Activated CD4-positive, alpha-beta T cell treated with anti-CD3 and anti-CD28 coated beads, Interleukin-2, Interleukin-6, amounts not matched to agents 100 ng/mL and 50 ng/mL, durations not matched to agents 16 hours and 8 hours (primary cell): ENCODE results near the gene ESPN.
A peak's percentile ranks its signal among the peaks of the same experiment; 100 is the strongest.
"Not testable (repeated sequence)": the region's sequence is repeated elsewhere in the genome, so short reads cannot be mapped to it uniquely, and the experiment has no call there.

Experiments used
- DNase-seq: peaks from one replicate; pipeline ENCODE4 v3.0.0-alpha.2; 2020

The ESPN gene

DNA sequence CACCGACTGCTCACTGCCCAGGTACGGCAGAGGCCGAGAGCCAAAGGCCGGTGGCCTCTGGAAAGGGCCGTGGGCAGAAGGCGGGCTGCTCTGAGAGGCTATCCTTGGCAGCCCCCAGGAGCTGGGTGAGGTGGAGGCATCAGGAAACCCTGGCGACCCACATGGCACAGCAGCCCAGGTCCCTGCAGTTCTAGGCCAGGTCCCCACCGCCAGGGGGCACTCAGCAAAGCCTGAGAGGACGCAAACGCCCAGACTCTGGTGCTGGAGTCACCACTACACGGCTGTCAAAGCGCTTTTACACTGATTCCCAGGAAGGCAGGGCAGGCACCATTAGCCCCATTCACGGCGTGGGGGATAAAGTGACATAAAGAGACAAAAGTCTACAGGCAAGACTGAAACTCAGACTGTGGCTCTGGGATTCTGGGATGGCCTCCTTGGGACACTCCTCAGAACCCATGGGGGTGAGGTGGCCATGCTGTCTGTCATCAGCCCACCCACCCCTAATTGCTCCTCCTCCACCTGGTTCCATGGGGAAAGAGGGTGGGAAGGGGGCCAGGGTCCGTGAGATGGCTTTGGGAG lies 61.9 kb downstream of the ESPN start:
- DNase-seq = peak; percentile 89

- no peak for DNase-seq
Observed at GRCh38 chr1:6487804-6488484, 63.4 kb downstream of the ESPN start.

DNA sequence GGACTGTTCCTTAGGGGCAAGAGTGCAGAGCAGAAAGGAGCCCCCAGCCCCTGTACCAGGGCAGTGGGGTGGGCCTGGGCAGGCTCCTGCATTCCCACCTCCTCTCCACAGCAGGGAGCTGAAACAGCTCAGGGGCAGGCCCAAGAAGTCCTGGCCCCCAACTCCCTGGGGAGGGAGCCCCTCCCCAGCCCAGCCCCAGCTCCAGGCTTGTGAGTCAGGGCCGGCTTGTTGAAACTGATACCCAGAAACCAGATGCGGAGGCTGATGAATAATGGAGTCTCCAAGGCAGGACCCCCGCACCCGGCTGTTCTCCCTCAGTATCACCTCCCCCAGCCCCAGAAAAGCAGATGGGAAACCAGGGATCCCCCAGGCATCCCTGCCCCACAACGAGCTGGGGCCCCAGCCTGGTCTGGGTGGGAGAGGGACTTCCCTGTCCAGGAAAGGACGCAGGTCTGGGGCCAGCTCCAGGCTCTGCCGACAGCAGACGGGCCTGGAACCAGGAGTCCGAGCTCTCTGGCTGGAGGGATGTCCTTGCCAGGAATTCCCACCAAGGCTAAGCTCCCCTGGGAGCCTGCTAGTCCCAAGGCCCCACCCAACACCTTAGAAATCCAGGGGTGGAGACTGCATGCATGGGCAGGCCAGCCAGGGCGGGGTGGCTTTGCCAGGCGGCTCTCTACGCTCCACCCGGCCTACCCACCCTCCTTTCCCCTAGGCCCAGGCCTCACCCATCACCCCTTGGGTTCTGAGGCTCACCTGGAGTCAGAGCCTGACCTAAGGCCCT lies 64.2 kb downstream of the ESPN start:
- no peak for DNase-seq

DNA sequence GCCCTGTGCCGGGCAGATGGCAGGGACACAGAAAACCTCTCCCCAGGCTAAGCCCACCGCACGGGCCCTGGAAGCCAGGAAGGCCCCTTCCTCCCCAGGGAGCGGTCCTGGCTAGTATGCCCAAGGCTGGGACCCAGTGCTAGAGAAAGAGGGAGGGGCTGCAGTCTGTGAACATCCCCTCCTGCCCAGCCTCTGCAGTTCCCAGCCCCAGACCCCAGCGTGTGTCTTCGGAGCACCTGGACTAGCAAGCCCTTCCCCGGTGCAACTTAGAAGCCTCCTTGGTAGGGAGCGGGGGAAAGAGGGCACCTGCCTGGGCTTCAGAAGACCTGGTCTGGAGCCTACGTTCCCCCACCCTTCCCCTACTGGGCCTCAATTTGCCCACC lies 64.8 kb downstream of the ESPN start:
- no peak for DNase-seq

DNA sequence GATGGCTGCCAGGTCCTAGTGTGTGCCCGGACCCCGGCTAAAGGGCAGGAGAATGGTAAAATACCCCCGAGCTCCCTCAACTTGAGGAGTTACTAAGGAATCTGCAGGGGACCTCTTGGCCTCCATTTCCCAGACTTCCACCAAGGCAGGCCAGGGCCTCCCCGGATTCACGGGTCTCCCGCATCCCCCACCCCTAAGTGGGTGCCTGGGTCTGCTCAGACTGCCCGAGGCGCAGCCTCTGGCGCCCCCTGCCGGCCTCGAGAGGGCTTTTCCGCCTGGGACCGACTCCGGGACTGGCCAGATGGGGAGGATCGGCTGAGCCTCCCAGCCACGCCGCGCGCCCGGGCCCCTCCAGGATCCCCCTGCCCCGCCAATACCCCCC lies 65.2 kb downstream of the ESPN start:
- DNase-seq = peak; percentile 91

- DNase-seq = peak; percentile 79
Observed at GRCh38 chr1:6490181-6491080, 65.9 kb downstream of the ESPN start.

DNA sequence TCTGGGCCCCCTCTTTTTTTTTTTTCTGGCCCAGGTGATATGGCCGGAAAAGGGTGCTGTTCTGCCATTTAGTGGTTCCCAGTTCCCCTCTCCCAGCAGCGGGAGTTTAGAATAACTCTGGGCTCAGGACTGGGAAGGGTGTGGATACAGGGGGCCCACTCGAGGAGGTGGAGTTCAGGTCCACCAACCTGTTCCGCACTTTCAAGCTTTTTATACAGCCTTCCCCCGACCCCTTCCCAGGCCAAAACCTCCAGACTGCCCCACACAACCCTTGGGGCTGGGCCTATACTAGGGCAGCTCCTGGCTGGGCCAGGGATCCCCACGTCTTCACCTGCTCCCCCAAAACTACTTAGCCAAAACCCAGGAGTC lies 66.5 kb downstream of the ESPN start:
- no peak for DNase-seq

- DNase-seq = peak; percentile 15
Observed at GRCh38 chr1:6491480-6491962, 66.9 kb downstream of the ESPN start, which contains the start of gene PLEKHG5. Gene PLEKHG5 (minus strand): TSS chr1:6491667. CDS start chr1:6477571, 14,096 bp downstream.

- DNase-seq = no peak
Observed at GRCh38 chr1:6491966-6492365, 67.4 kb downstream of the ESPN start.

DNA sequence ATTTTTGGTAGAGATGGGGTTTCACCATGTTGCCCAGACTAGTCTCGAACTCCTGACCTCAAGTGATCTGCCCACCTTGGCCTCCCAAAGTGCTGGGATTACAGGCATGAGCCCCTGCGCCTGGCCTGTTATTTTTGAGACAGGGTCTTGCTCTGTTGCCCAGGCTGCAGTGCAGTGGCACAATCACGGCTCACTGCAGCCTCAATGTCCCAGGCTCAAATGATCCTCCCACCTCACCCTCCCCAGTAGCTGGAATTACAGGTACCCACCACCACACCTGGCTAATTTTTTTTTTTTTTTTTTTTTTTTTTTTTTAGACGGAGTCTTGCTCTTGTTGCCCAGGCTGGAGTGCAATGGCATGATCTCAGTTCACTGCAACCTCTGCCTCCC lies 69.3 kb downstream of the ESPN start:
- DNase-seq = not testable (repeated sequence)

GRCh38 chr1:6494627-6495026 lies 70.1 kb downstream of the ESPN start:
- no peak for DNase-seq

DNA sequence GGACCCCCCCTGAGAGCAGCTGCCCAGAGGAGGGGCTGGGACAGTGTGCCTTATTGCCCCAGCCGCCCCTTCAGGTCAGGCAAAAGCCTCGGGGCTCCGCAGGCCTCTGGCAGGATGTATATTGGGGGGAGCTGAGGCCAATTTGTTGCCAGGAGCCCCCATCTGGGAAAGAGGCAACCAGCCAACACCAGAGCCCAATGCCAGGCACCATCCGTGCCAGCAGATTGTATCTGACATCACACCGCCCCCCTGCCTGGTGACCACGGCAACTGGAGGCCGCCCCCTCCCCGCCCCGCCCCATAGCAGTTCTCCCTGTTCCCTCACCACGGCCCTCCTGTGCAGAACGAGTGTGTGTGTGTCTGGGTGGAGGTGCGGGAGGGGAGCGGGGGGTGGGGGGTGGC lies 70.5 kb downstream of the ESPN start:
- DNase-seq = no peak

- no peak for DNase-seq
Observed at GRCh38 chr1:6495540-6496364, 71.2 kb downstream of the ESPN start.

DNA sequence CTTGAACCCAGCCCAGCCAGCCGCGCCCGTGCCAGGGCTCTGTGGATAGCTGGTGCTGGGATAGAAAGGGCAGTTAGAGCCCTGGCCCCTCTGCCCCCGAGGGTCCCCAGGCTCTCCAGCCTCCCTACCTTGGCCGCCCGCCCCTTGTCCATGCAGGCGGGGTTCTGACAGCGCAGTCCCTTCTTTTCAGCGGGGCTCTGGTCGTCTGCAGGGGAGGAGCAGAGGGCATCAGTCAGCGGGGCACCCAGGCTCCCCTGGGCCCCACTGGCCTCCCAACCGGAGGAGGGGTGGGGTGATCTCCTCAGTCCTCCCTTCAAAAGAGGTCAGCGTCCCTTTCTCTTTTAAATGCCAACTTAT lies 71.8 kb downstream of the ESPN start:
- DNase-seq = no peak

DNA sequence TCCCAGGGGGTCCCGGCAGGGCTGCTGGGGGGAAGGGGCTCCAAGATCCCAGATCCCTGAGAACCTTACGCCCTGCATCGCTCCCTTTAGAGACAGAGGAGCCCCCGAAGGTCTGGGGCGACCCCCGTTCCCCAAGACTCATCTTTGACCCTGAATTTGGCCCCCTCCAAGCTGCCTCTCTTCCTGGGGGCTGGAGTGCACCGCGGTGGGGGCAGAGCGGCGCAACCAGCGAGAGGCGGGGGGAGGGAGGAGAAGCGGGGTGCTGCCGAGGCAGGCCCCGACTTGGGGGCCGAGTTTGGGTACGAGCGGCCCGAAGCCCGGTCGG lies 72.3 kb downstream of the ESPN start:
- DNase-seq = no peak

GRCh38 chr1:6497215-6497866 lies 72.8 kb downstream of the ESPN start:
- DNase-seq = peak; percentile 27

GRCh38 chr1:6497867-6498575 lies 73.4 kb downstream of the ESPN start:
- no peak for DNase-seq

DNA sequence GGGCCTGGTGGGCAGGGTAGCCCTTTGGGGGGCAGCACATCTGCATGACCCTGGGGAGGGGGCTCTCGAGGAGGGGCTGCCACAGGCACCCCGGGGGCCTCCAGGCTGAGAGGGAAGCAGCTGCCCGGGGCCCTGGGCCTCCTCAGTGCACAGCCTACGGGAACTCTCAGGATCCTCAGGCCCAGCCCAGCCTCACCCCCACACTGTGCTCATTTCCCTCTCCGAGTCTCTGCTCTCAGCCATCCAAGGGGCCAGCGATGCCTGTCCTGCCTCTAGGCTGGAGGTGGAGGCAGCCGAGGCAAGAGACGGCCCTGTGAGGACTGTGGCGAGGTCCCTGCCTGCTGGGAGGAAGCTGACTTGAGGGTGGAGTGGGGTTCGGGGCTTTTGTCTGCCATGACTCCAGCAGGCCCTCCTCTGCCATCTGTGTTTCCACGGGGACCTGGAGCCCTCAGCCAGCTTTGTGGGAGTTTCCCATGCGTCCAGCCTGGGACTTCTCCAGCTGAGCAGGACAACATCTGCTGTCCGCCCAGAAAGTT lies 74.1 kb downstream of the ESPN start:
- no peak for DNase-seq

DNA sequence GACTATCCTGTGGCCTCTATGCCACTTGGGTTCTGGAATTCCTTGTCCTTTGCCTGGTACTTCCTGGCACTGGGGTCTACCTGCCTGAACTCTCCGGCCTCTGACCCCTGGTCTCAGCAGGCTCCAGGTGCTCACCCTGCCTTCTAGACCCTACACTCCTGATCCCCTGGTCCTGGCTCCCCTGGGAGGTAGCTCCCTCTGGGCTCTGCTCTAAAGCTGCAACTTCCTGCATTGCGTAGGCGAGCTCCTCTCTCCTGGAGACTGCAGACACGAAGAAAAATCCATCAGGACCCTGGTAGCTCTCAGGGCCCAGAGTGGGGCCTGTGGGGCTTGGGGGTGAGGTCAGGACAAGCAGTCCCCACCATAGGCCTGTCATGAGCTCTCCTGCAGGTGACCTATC lies 74.7 kb downstream of the ESPN start:
- no peak for DNase-seq

DNA sequence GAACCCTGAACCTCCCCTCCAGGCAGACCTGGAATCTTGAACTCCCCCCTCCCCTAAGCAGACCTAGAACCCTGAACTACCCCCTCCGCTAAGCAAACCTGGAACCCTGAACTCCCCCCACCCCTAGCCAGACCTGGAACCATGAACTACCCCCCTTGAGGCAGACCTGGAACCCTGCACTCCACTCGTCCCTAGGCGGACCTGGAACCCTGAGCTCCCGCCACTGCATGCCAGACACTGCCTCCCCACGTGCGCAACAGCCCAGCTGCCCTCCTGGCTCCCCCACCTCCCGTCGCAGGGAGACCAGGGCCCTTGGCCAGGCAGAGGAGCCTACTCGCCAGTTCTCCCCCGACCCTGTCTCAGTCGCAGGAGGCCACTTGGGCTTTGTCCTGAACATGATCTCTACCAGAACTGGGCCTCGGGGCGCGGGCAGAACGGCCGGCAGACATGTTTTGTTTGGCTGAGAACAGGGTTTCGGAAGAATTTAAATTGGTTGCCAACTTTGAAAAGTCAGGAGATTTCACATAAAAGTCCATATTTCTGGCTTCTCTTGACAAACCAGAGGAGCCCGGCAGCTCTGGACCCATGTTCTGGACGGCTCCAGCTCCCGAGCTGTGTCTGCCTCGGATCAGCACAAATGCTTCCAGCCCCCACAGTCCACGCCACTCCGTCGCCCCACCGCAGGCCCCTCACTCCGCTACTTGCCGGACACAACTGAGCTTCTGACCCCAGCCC lies 76.1 kb downstream of the ESPN start:
- no peak for DNase-seq
